GM23338 (cell line): ENCODE measurements around the gene ZSCAN2. TPM values are rescaled to one million over a fixed set of nuclear protein-coding genes. Genes with fewer than 3 reads are reported as not detected.

Source experiments
- ATAC-seq: fragments of 200-7000 bp; cut with Tn5 transposase; 3 replicates; pipeline ENCODE4 v1.9.1; 2020
- DNase-seq: peaks from one replicate; pipeline ENCODE4 v3.0.0-alpha.2; 2015; ENCODE audit warnings: low spot score
- H2AFZ ChIP-seq: fragments of 200-600 bp; sonication (generic); 2 replicates; pipeline ENCODE4 v1.8.0; 2016; ENCODE audit warnings: antibody characterized with exemption, mild to moderate bottlenecking, moderate library complexity
- H3F3A ChIP-seq: fragments of 200-600 bp; sonication (generic); replicated peaks from 2 replicates; pipeline ENCODE4 v1.8.0; 2017; ENCODE audit warnings: antibody characterized with exemption, mixed run types, low read depth
- H3K27ac ChIP-seq: fragments of 200-600 bp; sonication (generic); 2 replicates; pipeline ENCODE4 v1.6.1; 2016; ENCODE audit warnings: low read depth
- H3K27me3 ChIP-seq: fragments of 200-600 bp; sonication (generic); 2 replicates; pipeline ENCODE4 v1.8.0; 2016; ENCODE audit warnings: mild to moderate bottlenecking, mixed run types, moderate library complexity; ENCODE audit not compliant: insufficient read depth
- H3K36me3 ChIP-seq: fragments of 200-600 bp; sonication (generic); 2 replicates; pipeline ENCODE4 v1.8.0; 2016; ENCODE audit warnings: mild to moderate bottlenecking; ENCODE audit not compliant: insufficient read depth
- H3K4me1 ChIP-seq: fragments of 200-600 bp; sonication (generic); 2 replicates; pipeline ENCODE4 v1.8.0; 2016; ENCODE audit warnings: mild to moderate bottlenecking, moderate library complexity; ENCODE audit not compliant: insufficient read depth
- H3K4me2 ChIP-seq: fragments of 200-600 bp; sonication (generic); 2 replicates; pipeline ENCODE4 v1.7.1; 2017; ENCODE audit warnings: mixed run types
- H3K4me3 ChIP-seq: fragments of 200-600 bp; sonication (generic); 2 replicates; pipeline ENCODE4 v1.6.1; 2016; ENCODE audit warnings: mixed run types
- H3K79me2 ChIP-seq: fragments of 200-600 bp; sonication (generic); replicated peaks from 2 replicates; pipeline ENCODE4 v1.8.0; 2017; ENCODE audit warnings: mild to moderate bottlenecking; ENCODE audit not compliant: insufficient read depth
- H3K9me2 ChIP-seq: fragments of 200-600 bp; sonication (generic); 2 replicates; pipeline ENCODE4 v1.8.0; 2017; ENCODE audit not compliant: insufficient read depth
- H4K20me1 ChIP-seq: fragments of 200-600 bp; sonication (generic); replicated peaks from 2 replicates; pipeline ENCODE4 v1.8.0; 2017; ENCODE audit warnings: mild to moderate bottlenecking; ENCODE audit not compliant: insufficient read depth
- H3K27ac Mint-ChIP-seq: 2 replicates; pipeline ENCODE4 v1.8.0; 2020; ENCODE audit warnings: inconsistent platforms, mild to moderate bottlenecking, moderate library complexity, mixed read lengths
- H3K27me3 Mint-ChIP-seq: 3 replicates; pipeline ENCODE4 v1.8.0; 2022; ENCODE audit warnings: low read depth, mild to moderate bottlenecking, moderate library complexity, mixed read lengths, inconsistent platforms; ENCODE audit not compliant: insufficient read depth, poor library complexity
- H3K36me3 Mint-ChIP-seq: 3 replicates; pipeline ENCODE4 v1.8.0; 2021; ENCODE audit warnings: low read depth, mild to moderate bottlenecking, inconsistent platforms, moderate library complexity, mixed read lengths
- H3K4me1 Mint-ChIP-seq: 3 replicates; pipeline ENCODE4 v1.8.0; 2020; ENCODE audit warnings: mild to moderate bottlenecking, inconsistent platforms, mixed read lengths
- H3K4me3 Mint-ChIP-seq: 3 replicates; pipeline ENCODE4 v1.8.0; 2021; ENCODE audit warnings: moderate library complexity, mild to moderate bottlenecking, inconsistent platforms, mixed read lengths
- H3K9me3 Mint-ChIP-seq: 3 replicates; pipeline ENCODE4 v1.8.0; 2020; ENCODE audit warnings: moderate library complexity, mild to moderate bottlenecking, inconsistent platforms, mixed read lengths
- CREB1 ChIP-seq: fragments of 250-450 bp; sonication (Bioruptor Pico); IDR thresholded peaks from 2 replicates; pipeline ENCODE4 v1.5.0; 2020; ENCODE audit warnings: low read depth, mild to moderate bottlenecking, moderate library complexity
- ETS1 ChIP-seq: IDR thresholded peaks from 2 replicates; pipeline ENCODE4 v1.6.1; 2016; ENCODE audit warnings: antibody characterized with exemption
- EZH2 ChIP-seq: fragments of 200-600 bp; sonication (generic); IDR thresholded peaks from one replicate; pipeline ENCODE4 v1.8.0; 2017; ENCODE audit warnings: antibody characterized with exemption, mild to moderate bottlenecking, low read depth; ENCODE audit not compliant: unreplicated experiment
- EZH2phosphoT487 ChIP-seq: fragments of 200-600 bp; sonication (generic); IDR thresholded peaks from one replicate; pipeline ENCODE4 v1.8.1; 2018; ENCODE audit warnings: antibody characterized with exemption; ENCODE audit not compliant: unreplicated experiment
- JUNB ChIP-seq: IDR thresholded peaks from one replicate; pipeline ENCODE4 v1.6.1; 2016; ENCODE audit warnings: antibody characterized with exemption; ENCODE audit not compliant: unreplicated experiment
- NANOG ChIP-seq: IDR thresholded peaks from 2 replicates; pipeline ENCODE4 v1.6.1; 2016; ENCODE audit warnings: antibody characterized with exemption, borderline replicate concordance
- POLR2AphosphoS5 ChIP-seq: IDR thresholded peaks from 2 replicates; pipeline ENCODE4 v1.6.1; 2016; ENCODE audit warnings: antibody characterized with exemption, low read depth
- STAT1 ChIP-seq: IDR thresholded peaks from one replicate; pipeline ENCODE4 v1.6.1; 2016; ENCODE audit warnings: antibody characterized with exemption; ENCODE audit not compliant: unreplicated experiment
- ZNF114 ChIP-seq: fragments of 250-450 bp; sonication (Bioruptor Pico); IDR thresholded peaks from 2 replicates; pipeline ENCODE4 v1.5.0; 2020; ENCODE audit warnings: mild to moderate bottlenecking, moderate library complexity
- ZNF331 ChIP-seq: fragments of 250-450 bp; sonication (Bioruptor Pico); IDR thresholded peaks from 2 replicates; pipeline ENCODE4 v1.5.0; 2020; ENCODE audit warnings: low read depth, mild to moderate bottlenecking, moderate library complexity
- polyA plus RNA-seq: library from polyadenylated mRNA; unstranded; fragments of >200 nt; fragmentation: Nextera tagmentation; extraction: Ambion mirVana; gene quantifications from 2 replicates; pipeline ENCODE4 v1.2.1, GENCODE V29; 2016
- total RNA-seq: library from RNA; depleted of rRNA; stranded (reverse); fragments of >200 nt; shearing (Covaris generic); gene quantifications from 2 replicates; pipeline ENCODE4 v1.2.3, GENCODE V29; 2014
- TF ChIP-seq, protein P1 (sequence below): fragments of 250-450 bp; sonication (Bioruptor Pico); IDR thresholded peaks from 2 replicates; pipeline ENCODE4 v1.5.0; 2020; ENCODE audit warnings: mild to moderate bottlenecking, moderate library complexity
- TF ChIP-seq, protein P2 (sequence below): IDR thresholded peaks from one replicate; pipeline ENCODE4 v1.6.1; 2018; ENCODE audit warnings: antibody characterized with exemption; ENCODE audit not compliant: unreplicated experiment

ZSCAN2 gene
- total and polyA plus RNA-seq, 2 experiments from 2014 or later: 45.8 to 63.9 TPM

DNA sequence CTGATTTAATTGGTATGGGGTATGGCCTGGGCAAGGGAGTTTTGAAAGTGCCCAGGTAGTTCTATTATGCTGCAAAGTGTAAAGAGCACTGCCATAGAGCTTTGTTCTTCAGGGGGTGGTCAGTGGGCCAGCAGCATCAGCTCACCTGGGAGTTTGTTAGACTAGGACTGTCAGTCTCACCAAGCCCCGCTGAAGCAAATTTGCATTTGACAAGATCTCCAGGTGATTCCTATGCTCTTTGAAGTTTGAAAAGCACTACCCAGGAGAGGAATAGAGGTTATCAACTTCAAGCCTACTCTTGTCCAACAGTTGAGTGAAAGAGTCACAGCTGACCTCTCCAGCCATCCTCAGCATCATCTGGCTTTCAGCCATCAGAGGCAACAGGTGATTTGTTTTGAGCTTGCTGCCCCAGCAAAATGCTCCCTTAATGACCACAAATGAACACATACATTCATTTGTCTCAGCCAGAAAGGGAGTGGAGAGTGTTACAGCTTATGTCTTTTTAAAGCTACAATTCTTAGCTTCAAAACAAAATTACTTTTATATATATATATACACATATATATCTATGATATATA, 8.0 kb downstream of the ZSCAN2 start (continued):
- no peak for TF ChIP-seq EZH2
- no peak for TF ChIP-seq CREB1 (CRISPR knock-in tag)

- Histone ChIP-seq H3K79me2 (peaks cover 100% of the 10 kb centered on the region), H3K4me2 (no peak overlapping the region), H3K27ac (no peak overlapping the region), H3K36me3 (peaks cover 35% of the 10 kb centered on the region; the same call in 1 of the 2 replicates), H4K20me1 (peaks cover 99% of the 10 kb centered on the region), H2AFZ (no peak overlapping the region), H3K4me3 (no peak overlapping the region), H3K27me3 (no peaks in the 10 kb centered on the region), H3F3A (peaks cover 15% of the 10 kb centered on the region), H3K9me2 (no peaks in the 10 kb centered on the region), H3K4me1 (peaks cover 64% of the 10 kb centered on the region)
- Mint-ChIP-seq H3K4me1 (peaks cover 63% of the 10 kb centered on the region), H3K27me3 (peaks cover 2% of the 10 kb centered on the region), H3K4me3 (no peak overlapping the region), H3K9me3 (no peaks in the 10 kb centered on the region), H3K36me3 (peaks cover 79% of the 10 kb centered on the region), H3K27ac (no peak overlapping the region)
- ATAC-seq: no peak
- TF ChIP-seq, protein P1, sequence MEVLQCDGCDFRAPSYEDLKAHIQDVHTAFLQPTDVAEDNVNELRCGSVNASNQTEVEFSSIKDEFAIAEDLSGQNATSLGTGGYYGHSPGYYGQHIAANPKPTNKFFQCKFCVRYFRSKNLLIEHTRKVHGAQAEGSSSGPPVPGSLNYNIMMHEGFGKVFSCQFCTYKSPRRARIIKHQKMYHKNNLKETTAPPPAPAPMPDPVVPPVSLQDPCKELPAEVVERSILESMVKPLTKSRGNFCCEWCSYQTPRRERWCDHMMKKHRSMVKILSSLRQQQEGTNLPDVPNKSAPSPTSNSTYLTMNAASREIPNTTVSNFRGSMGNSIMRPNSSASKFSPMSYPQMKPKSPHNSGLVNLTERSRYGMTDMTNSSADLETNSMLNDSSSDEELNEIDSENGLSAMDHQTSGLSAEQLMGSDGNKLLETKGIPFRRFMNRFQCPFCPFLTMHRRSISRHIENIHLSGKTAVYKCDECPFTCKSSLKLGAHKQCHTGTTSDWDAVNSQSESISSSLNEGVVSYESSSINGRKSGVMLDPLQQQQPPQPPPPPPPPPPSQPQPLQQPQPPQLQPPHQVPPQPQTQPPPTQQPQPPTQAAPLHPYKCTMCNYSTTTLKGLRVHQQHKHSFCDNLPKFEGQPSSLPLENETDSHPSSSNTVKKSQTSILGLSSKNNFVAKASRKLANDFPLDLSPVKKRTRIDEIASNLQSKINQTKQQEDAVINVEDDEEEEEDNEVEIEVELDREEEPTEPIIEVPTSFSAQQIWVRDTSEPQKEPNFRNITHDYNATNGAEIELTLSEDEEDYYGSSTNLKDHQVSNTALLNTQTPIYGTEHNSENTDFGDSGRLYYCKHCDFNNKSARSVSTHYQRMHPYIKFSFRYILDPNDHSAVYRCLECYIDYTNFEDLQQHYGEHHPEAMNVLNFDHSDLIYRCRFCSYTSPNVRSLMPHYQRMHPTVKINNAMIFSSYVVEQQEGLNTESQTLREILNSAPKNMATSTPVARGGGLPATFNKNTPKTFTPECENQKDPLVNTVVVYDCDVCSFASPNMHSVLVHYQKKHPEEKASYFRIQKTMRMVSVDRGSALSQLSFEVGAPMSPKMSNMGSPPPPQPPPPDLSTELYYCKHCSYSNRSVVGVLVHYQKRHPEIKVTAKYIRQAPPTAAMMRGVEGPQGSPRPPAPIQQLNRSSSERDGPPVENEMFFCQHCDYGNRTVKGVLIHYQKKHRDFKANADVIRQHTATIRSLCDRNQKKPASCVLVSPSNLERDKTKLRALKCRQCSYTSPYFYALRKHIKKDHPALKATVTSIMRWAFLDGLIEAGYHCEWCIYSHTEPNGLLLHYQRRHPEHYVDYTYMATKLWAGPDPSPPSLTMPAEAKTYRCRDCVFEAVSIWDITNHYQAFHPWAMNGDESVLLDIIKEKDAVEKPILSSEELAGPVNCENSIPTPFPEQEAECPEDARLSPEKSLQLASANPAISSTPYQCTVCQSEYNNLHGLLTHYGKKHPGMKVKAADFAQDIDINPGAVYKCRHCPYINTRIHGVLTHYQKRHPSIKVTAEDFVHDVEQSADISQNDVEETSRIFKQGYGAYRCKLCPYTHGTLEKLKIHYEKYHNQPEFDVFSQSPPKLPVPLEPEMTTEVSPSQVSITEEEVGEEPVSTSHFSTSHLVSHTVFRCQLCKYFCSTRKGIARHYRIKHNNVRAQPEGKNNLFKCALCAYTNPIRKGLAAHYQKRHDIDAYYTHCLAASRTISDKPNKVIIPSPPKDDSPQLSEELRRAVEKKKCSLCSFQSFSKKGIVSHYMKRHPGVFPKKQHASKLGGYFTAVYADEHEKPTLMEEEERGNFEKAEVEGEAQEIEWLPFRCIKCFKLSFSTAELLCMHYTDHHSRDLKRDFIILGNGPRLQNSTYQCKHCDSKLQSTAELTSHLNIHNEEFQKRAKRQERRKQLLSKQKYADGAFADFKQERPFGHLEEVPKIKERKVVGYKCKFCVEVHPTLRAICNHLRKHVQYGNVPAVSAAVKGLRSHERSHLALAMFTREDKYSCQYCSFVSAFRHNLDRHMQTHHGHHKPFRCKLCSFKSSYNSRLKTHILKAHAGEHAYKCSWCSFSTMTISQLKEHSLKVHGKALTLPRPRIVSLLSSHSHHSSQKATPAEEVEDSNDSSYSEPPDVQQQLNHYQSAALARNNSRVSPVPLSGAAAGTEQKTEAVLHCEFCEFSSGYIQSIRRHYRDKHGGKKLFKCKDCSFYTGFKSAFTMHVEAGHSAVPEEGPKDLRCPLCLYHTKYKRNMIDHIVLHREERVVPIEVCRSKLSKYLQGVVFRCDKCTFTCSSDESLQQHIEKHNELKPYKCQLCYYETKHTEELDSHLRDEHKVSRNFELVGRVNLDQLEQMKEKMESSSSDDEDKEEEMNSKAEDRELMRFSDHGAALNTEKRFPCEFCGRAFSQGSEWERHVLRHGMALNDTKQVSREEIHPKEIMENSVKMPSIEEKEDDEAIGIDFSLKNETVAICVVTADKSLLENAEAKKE (CRISPR knock-in tag): no peak
- TF ChIP-seq ZNF114 (CRISPR knock-in tag): no peak
- TF ChIP-seq EZH2: no peak
- TF ChIP-seq ETS1: no peak
- TF ChIP-seq POLR2AphosphoS5: no peak
- no peak for TF ChIP-seq ZNF331 (CRISPR knock-in tag)
- TF ChIP-seq EZH2phosphoT487: no peak
- TF ChIP-seq, protein P2, sequence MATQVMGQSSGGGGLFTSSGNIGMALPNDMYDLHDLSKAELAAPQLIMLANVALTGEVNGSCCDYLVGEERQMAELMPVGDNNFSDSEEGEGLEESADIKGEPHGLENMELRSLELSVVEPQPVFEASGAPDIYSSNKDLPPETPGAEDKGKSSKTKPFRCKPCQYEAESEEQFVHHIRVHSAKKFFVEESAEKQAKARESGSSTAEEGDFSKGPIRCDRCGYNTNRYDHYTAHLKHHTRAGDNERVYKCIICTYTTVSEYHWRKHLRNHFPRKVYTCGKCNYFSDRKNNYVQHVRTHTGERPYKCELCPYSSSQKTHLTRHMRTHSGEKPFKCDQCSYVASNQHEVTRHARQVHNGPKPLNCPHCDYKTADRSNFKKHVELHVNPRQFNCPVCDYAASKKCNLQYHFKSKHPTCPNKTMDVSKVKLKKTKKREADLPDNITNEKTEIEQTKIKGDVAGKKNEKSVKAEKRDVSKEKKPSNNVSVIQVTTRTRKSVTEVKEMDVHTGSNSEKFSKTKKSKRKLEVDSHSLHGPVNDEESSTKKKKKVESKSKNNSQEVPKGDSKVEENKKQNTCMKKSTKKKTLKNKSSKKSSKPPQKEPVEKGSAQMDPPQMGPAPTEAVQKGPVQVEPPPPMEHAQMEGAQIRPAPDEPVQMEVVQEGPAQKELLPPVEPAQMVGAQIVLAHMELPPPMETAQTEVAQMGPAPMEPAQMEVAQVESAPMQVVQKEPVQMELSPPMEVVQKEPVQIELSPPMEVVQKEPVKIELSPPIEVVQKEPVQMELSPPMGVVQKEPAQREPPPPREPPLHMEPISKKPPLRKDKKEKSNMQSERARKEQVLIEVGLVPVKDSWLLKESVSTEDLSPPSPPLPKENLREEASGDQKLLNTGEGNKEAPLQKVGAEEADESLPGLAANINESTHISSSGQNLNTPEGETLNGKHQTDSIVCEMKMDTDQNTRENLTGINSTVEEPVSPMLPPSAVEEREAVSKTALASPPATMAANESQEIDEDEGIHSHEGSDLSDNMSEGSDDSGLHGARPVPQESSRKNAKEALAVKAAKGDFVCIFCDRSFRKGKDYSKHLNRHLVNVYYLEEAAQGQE: no peak
- no peak for TF ChIP-seq JUNB
- no peak for TF ChIP-seq STAT1
- TF ChIP-seq CREB1 (CRISPR knock-in tag): no peak
- TF ChIP-seq NANOG: no peak
- DNase-seq: no peak
Observed at GRCh38 chr15:84609818-84610525, 9.2 kb downstream of the ZSCAN2 start.
